HEK293T (cell line): ENCODE results near the gene NONO.
"Not testable (repeated sequence)": the region's sequence is repeated elsewhere in the genome, so short reads cannot be mapped to it uniquely, and the experiment has no call there.

Source experiments
- CTCF ChIA-PET: fragments of 350-600 bp; formaldehyde crosslinking; extraction: SDS; loops from one replicate; lab custom pipeline; 2021; ENCODE audit warnings: antibody characterized with exemption, inconsistent platforms; lab: Yijun Ruan, JAX
- POLR2A ChIA-PET: fragments of 350-600 bp; formaldehyde crosslinking; extraction: SDS; loops from one replicate; lab custom pipeline; 2020; ENCODE audit warnings: antibody characterized with exemption, inconsistent platforms; lab: Yijun Ruan, JAX
- DNase-seq: peaks from one replicate; pipeline ENCODE4 v3.0.0; 2012; ENCODE audit warnings: mixed read lengths; ENCODE audit errors: extremely low spot score
- ARNT ChIP-seq: fragments of 450-650 bp; IDR thresholded peaks from 2 replicates; pipeline ENCODE4 v1.6.1; 2017; ENCODE audit warnings: mild to moderate bottlenecking
- BHLHE40 ChIP-seq: fragments of 450-650 bp; IDR thresholded peaks from 2 replicates; pipeline ENCODE4 v1.6.1; 2016; ENCODE audit warnings: mild to moderate bottlenecking, moderate library complexity, borderline replicate concordance
- CTBP1 ChIP-seq: fragments of 450-650 bp; IDR thresholded peaks from 2 replicates; pipeline ENCODE4 v1.6.1; 2016; ENCODE audit warnings: borderline replicate concordance
- ELF4 ChIP-seq: fragments of 450-650 bp; IDR thresholded peaks from 2 replicates; pipeline ENCODE4 v1.6.1; 2017; ENCODE audit warnings: antibody characterized with exemption
- FOXA1 ChIP-seq: fragments of 450-650 bp; IDR thresholded peaks from 2 replicates; pipeline ENCODE4 v1.6.1; 2016; ENCODE audit warnings: mild to moderate bottlenecking
- FOXK2 ChIP-seq: fragments of 450-650 bp; IDR thresholded peaks from 2 replicates; pipeline ENCODE4 v1.6.1; 2016; ENCODE audit warnings: mild to moderate bottlenecking
- FOXM1 ChIP-seq: fragments of 450-650 bp; IDR thresholded peaks from 2 replicates; pipeline ENCODE4 v1.6.1; 2017; ENCODE audit warnings: mild to moderate bottlenecking, borderline replicate concordance
- HDGF ChIP-seq: fragments of 450-650 bp; IDR thresholded peaks from 2 replicates; pipeline ENCODE4 v1.6.1; 2017; ENCODE audit warnings: antibody characterized with exemption, borderline replicate concordance
- L3MBTL2 ChIP-seq: fragments of 450-650 bp; conservative IDR thresholded peaks from 2 replicates; pipeline ENCODE4 v1.6.1; 2016; ENCODE audit warnings: mild to moderate bottlenecking
- LEF1 ChIP-seq: fragments of 450-650 bp; IDR thresholded peaks from 2 replicates; pipeline ENCODE4 v1.6.1; 2017; ENCODE audit warnings: mild to moderate bottlenecking, borderline replicate concordance
- NFRKB ChIP-seq: fragments of 450-650 bp; IDR thresholded peaks from 2 replicates; pipeline ENCODE4 v1.6.1; 2016; ENCODE audit warnings: mild to moderate bottlenecking, moderate library complexity
- PKNOX1 ChIP-seq: fragments of 450-650 bp; IDR thresholded peaks from 2 replicates; pipeline ENCODE4 v1.6.1; 2016
- SP1 ChIP-seq: fragments of 450-650 bp; IDR thresholded peaks from 2 replicates; pipeline ENCODE4 v1.6.1; 2017
- SUZ12 ChIP-seq: fragments of 450-650 bp; IDR thresholded peaks from 2 replicates; pipeline ENCODE4 v1.6.1; 2016; ENCODE audit warnings: mild to moderate bottlenecking
- TARDBP ChIP-seq: fragments of 450-650 bp; IDR thresholded peaks from 2 replicates; pipeline ENCODE4 v1.6.1; 2016
- ZNF384 ChIP-seq: fragments of 450-650 bp; IDR thresholded peaks from 2 replicates; pipeline ENCODE4 v1.6.1; 2016

The NONO gene

GRCh38 chrX:71296806-71297205 is 13.4 kb downstream of the NONO start:
- ChIA-PET CTCF (no interaction called here), POLR2A (interaction anchor here (0.6 kb wide), 1 partner anchor 14 kb away, joined by 3 read pairs; the partner anchor contains the start of gene NONO)
- DNase-seq, result no peak
- no peak for TF ChIP-seq FOXK2
- TF ChIP-seq SP1, result no peak
- no peak for TF ChIP-seq HDGF
- no peak for TF ChIP-seq FOXM1
- no peak for TF ChIP-seq PKNOX1
- TF ChIP-seq SUZ12, result no peak
- TF ChIP-seq BHLHE40, result no peak
- no peak for TF ChIP-seq ELF4
- TF ChIP-seq FOXA1, result no peak
- no peak for TF ChIP-seq TARDBP
- TF ChIP-seq L3MBTL2, result no peak
- TF ChIP-seq CTBP1, result no peak
- no peak for TF ChIP-seq LEF1
- TF ChIP-seq ARNT, result no peak
- no peak for TF ChIP-seq NFRKB
- TF ChIP-seq ZNF384, result no peak

- ChIA-PET POLR2A (interaction anchor here (1.4 kb wide), 1 partner anchor 15 kb away, joined by 5 read pairs; the partner anchor contains the start of gene NONO), CTCF (no interaction called here)
- TF ChIP-seq FOXM1, result no peak
- TF ChIP-seq HDGF, result no peak
- no peak for TF ChIP-seq ARNT
- no peak for TF ChIP-seq LEF1
- no peak for TF ChIP-seq NFRKB
- no peak for TF ChIP-seq L3MBTL2
- no peak for TF ChIP-seq ZNF384
- TF ChIP-seq SUZ12, result no peak
- no peak for TF ChIP-seq CTBP1
- TF ChIP-seq FOXK2, result no peak
- TF ChIP-seq FOXA1, result no peak
- TF ChIP-seq PKNOX1, result no peak
- no peak for TF ChIP-seq ELF4
- TF ChIP-seq SP1, result no peak
- no peak for TF ChIP-seq TARDBP
- no peak for TF ChIP-seq BHLHE40
- no peak for DNase-seq
Observed at GRCh38 chrX:71298119-71298518, 14.7 kb downstream of the NONO start.

- CTCF ChIA-PET, POLR2A ChIA-PET: not testable (repeated sequence)
Observed at GRCh38 chrX:71300064-71300463, 16.6 kb downstream of the NONO start.

GRCh38 chrX:71300495-71300894 is 17.1 kb downstream of the NONO start:
- POLR2A ChIA-PET, DNase-seq, CTCF ChIA-PET: not testable (repeated sequence)

More at GRCh38 chrX:71300064-71300463, 16.6 kb downstream of the NONO start:
- not testable (repeated sequence) for DNase-seq

GRCh38 chrX:71301195-71301924 is 17.9 kb downstream of the NONO start, which contains the start of gene ITGB1BP2:
Gene ITGB1BP2, plus strand, starts transcription at chrX:71301750. Its CDS starts 57 bp downstream, at chrX:71301807.
- ChIA-PET CTCF (no interaction called here), POLR2A (interaction anchor here (0.6 to 3.1 kb wide), 2 partner anchors 18 to 65 kb away, joined by 3 to 19 read pairs; partner anchors contain the start of genes NONO and TAF1)
- TF ChIP-seq LEF1 (no peak), ELF4 (0 out of 2 replicates have a peak, but pooled peaks have one; percentile 12)
- no peak for DNase-seq

- CTCF ChIA-PET, result no interaction called here
- TF ChIP-seq TARDBP, result no peak
- no peak for TF ChIP-seq BHLHE40
- TF ChIP-seq L3MBTL2, result no peak
- TF ChIP-seq ZNF384, result no peak
- no peak for TF ChIP-seq HDGF
- no peak for DNase-seq
- POLR2A ChIA-PET, result interaction anchor here (3.1 kb wide), 1 partner anchor 19 kb away, joined by 19 read pairs; the partner anchor contains the start of gene NONO
Observed at GRCh38 chrX:71302461-71303213, 19.2 kb downstream of the NONO start.

GRCh38 chrX:71304561-71304960 is 21.1 kb downstream of the NONO start:
- ChIA-PET CTCF (no interaction called here), POLR2A (interaction anchor here (1.1 kb wide), 1 partner anchor 21 kb away, joined by 3 read pairs; the partner anchor contains the start of gene NONO)
- no peak for DNase-seq
- TF ChIP-seq SUZ12, result no peak
- no peak for TF ChIP-seq TARDBP
- no peak for TF ChIP-seq FOXK2
